PC-3 (cell line): ENCODE results near the gene PIK3R2.

Experiments used
- CTCF ChIP-seq: fragments of 300-600 bp; sonication (generic); conservative IDR thresholded peaks from 2 replicates; pipeline ENCODE4 v1.5.1; 2017; ENCODE audit warnings: antibody characterized with exemption, low read depth, mild to moderate bottlenecking, low read length
- EZH2 ChIP-seq: fragments of 300-600 bp; sonication (generic); IDR thresholded peaks from one replicate; pipeline ENCODE4 v1.6.1; 2017; ENCODE audit warnings: antibody characterized with exemption, mild to moderate bottlenecking, low read length; ENCODE audit not compliant: unreplicated experiment

DNA sequence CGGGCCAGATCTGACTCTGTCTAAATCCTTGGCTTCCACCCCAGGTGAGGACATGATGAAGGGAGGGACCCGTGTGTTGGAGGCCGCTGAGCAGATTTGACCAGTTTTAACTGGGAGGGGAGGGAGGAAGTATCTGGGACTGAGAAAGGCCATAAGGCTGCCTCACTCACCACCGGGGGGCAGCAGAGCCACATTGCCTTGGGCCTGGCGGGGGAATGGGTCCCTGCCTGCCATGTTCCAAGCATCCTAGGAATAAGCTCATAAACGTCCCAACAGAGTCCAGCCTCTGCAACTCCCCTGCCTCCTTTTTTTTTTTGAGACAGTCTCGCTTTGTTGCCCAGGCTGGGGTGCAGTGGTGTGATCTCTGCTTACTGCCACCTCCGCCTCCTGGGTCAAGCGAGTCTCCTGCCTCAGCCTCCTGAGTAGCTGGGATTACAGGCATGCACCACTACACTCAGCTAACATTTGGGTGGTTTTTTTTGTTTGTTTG is 39.9 kb upstream of the PIK3R2 start:
- peak; percentile 87 for TF ChIP-seq CTCF
- TF ChIP-seq EZH2 = no peak
